GM21390 (cell line): ENCODE results near the gene CCDC107.

ENCODE experiments used
- ATAC-seq: cut with Tn5 transposase; IDR thresholded peaks from one replicate; pipeline ENCODE4 v1.9.1; 2021; ENCODE audit not compliant: unreplicated experiment

CCDC107 gene

GRCh38 chr9:35659340-35659739 is 1.2 kb downstream of the CCDC107 start:
- no peak for ATAC-seq

GRCh38 chr9:35660966-35661415 is 2.9 kb downstream of the CCDC107 start:
- no peak for ATAC-seq

GRCh38 chr9:35661756-35662350 is 3.8 kb downstream of the CCDC107 start:
- no peak for ATAC-seq

GRCh38 chr9:35662437-35662836 is 4.3 kb downstream of the CCDC107 start:
- no peak for ATAC-seq

- ATAC-seq = peak; percentile 78
Observed at GRCh38 chr9:35664531-35665470, 6.7 kb downstream of the CCDC107 start, which contains the start of gene ARHGEF39. Gene ARHGEF39 (minus strand): TSS chr9:35665195. CDS start chr9:35665169, 26 bp downstream.

- ATAC-seq = no peak
Observed at GRCh38 chr9:35665471-35665818, 7.4 kb downstream of the CCDC107 start.

- ATAC-seq = no peak
Observed at GRCh38 chr9:35666045-35666444, 8.0 kb downstream of the CCDC107 start.

- ATAC-seq = no peak
Observed at GRCh38 chr9:35666549-35666948, 8.5 kb downstream of the CCDC107 start.

- ATAC-seq = no peak
Observed at GRCh38 chr9:35667939-35668338, 9.8 kb downstream of the CCDC107 start.

- no peak for ATAC-seq
Observed at GRCh38 chr9:35669331-35670145, 11.4 kb downstream of the CCDC107 start.

- ATAC-seq = no peak
Observed at GRCh38 chr9:35673132-35674024, 15.3 kb downstream of the CCDC107 start, which contains the start of gene CA9. Gene CA9 (plus strand): TSS chr9:35673928. CDS start chr9:35673960, 32 bp downstream.

GRCh38 chr9:35674025-35674361 is 15.9 kb downstream of the CCDC107 start:
- no peak for ATAC-seq

- ATAC-seq = no peak
Observed at GRCh38 chr9:35675204-35675603, 17.1 kb downstream of the CCDC107 start.

- ATAC-seq = no peak
Observed at GRCh38 chr9:35675732-35676392, 17.8 kb downstream of the CCDC107 start.

GRCh38 chr9:35679091-35679490 is 21.0 kb downstream of the CCDC107 start:
- no peak for ATAC-seq

- no peak for ATAC-seq
Observed at GRCh38 chr9:35679766-35680330, 21.8 kb downstream of the CCDC107 start.

- ATAC-seq = no peak
Observed at GRCh38 chr9:35680331-35681105, 22.4 kb downstream of the CCDC107 start.

GRCh38 chr9:35681341-35682002 is 23.4 kb downstream of the CCDC107 start:
- ATAC-seq = no peak
